Brain microvascular endothelial cell (primary cell): ENCODE results near the gene C1GALT1C1L.

Source experiments
- DNase-seq: peaks from one replicate; pipeline ENCODE4 v3.0.0-alpha.2; 2020
- H3K27ac ChIP-seq: fragments of 250-450 bp; sonication (Bioruptor Pico); 2 replicates; pipeline ENCODE4 v1.5.1; 2020; ENCODE audit warnings: mild to moderate bottlenecking, moderate library complexity
- H3K27me3 ChIP-seq: fragments of 250-450 bp; sonication (Bioruptor Pico); replicated peaks from 2 replicates; pipeline ENCODE4 v1.5.1; 2020; ENCODE audit warnings: mild to moderate bottlenecking
- H3K36me3 ChIP-seq: fragments of 250-450 bp; sonication (Bioruptor Pico); replicated peaks from 2 replicates; pipeline ENCODE4 v1.5.1; 2020; ENCODE audit warnings: mild to moderate bottlenecking
- H3K4me3 ChIP-seq: 2 replicates; pipeline ENCODE4 v1.5.1; 2011; ENCODE audit warnings: low read depth, mild to moderate bottlenecking, control low read depth, low read length, moderate library complexity
- in situ Hi-C: cut with HindIII; loops from 2 replicates; pipeline ENCODE4 v1.10.0; 2017; ENCODE audit warnings: low sequenced_read_pairs, low pct_ligation_motif_present
- TF ChIP-seq, protein P1 (sequence below): IDR thresholded peaks from 2 replicates; pipeline ENCODE4 v1.5.1; 2011; ENCODE audit warnings: low read depth, mild to moderate bottlenecking, moderate library complexity, low read length, control low read depth, inconsistent platforms; ENCODE audit errors: missing control alignments

Gene C1GALT1C1L

DNA sequence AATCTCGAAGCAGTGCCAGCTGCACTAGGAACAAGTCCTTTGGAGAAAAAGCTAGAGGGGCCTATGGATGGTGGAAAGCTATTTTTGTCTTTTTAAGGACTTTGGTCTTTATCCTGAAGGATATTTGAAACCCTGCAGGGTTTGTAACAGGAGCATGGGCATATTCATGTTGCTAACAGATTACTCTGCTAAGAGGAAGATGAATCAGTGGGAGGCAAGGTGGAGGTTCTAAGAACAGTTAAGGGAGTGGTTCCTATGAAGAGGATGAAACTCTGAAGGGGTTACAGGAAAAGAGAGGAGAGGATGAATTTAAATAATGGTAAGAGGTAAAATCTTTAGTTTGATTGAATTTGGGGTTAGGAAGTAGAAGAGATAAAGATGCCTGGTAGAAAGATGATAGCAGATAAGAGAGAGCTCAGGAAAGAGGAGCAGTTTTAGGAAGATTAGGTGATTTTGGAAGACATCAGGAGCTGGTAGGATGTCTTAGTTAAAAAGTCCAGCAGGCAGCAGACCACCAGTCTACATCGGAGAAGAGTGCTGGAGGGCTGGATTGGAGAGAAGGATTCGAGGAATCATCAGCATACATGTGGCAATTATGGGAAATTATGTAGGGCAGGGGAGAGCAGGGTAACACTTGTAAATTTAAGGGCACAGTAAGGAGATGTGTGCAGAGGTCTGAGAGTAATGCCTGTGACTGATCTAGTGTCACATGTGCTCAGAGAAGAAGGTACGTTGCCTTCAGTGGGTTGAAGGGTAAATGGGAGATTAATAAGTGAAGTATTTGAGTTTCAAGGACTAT lies 39.3 kb upstream of the C1GALT1C1L start:
- no peak for DNase-seq
- in situ Hi-C loops = no loop called here
- TF ChIP-seq, protein P1, sequence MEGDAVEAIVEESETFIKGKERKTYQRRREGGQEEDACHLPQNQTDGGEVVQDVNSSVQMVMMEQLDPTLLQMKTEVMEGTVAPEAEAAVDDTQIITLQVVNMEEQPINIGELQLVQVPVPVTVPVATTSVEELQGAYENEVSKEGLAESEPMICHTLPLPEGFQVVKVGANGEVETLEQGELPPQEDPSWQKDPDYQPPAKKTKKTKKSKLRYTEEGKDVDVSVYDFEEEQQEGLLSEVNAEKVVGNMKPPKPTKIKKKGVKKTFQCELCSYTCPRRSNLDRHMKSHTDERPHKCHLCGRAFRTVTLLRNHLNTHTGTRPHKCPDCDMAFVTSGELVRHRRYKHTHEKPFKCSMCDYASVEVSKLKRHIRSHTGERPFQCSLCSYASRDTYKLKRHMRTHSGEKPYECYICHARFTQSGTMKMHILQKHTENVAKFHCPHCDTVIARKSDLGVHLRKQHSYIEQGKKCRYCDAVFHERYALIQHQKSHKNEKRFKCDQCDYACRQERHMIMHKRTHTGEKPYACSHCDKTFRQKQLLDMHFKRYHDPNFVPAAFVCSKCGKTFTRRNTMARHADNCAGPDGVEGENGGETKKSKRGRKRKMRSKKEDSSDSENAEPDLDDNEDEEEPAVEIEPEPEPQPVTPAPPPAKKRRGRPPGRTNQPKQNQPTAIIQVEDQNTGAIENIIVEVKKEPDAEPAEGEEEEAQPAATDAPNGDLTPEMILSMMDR = no peak
- no peaks in the 10 kb centered on the region for H3K27me3 ChIP-seq
- H3K36me3 ChIP-seq = no peaks in the 10 kb centered on the region
- H3K4me3 ChIP-seq = no peak overlapping the region
- no peak overlapping the region for H3K27ac ChIP-seq

DNA sequence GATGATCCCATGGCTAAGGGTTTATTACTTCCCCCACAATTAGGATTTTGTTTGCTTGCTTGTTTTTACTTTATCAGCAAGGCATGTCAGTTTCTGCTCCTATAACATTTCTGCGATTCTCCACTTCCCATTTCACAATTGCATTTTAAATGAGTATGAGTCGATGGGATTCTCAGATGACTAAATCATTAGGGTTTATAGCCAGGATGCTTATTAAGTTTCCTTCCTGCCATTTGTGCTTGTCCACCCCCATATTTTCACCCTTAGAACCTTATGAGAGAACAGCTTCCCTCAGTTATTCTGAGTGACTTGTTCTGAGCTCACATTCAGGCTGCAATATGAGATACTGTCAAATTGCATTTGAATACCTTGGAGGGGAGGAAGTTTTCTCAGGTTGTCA lies 37.9 kb upstream of the C1GALT1C1L start:
- no peak for DNase-seq
- Histone ChIP-seq H3K27ac (no peak overlapping the region), H3K27me3 (no peaks in the 10 kb centered on the region), H3K4me3 (no peak overlapping the region), H3K36me3 (no peaks in the 10 kb centered on the region)
- in situ Hi-C loops = no loop called here
- TF ChIP-seq, protein P1 = no peak

DNA sequence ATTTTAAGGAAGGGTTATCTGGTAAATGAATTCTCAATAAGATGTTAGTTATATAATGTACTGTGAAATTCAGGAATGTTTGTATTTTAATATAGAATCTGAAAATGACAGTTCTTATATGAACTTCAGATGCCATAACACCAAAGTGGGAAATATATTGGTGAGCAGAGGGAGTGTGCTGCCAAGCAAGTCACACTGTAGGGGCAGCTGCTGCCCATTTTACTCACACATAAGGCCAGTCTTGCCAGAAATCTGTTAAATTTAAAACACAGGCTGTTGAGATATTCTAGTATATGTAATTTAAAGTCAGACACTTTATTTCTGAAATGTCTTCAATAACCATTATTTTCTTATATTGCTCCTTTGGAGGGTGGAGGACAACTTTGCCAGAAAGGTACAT lies 34.6 kb upstream of the C1GALT1C1L start:
- H3K4me3 ChIP-seq = no peak overlapping the region
- in situ Hi-C loops = no loop called here
- H3K36me3 ChIP-seq = no peaks in the 10 kb centered on the region
- no peaks in the 10 kb centered on the region for H3K27me3 ChIP-seq
- DNase-seq = no peak
- H3K27ac ChIP-seq = no peak overlapping the region
- TF ChIP-seq, protein P1 = no peak

DNA sequence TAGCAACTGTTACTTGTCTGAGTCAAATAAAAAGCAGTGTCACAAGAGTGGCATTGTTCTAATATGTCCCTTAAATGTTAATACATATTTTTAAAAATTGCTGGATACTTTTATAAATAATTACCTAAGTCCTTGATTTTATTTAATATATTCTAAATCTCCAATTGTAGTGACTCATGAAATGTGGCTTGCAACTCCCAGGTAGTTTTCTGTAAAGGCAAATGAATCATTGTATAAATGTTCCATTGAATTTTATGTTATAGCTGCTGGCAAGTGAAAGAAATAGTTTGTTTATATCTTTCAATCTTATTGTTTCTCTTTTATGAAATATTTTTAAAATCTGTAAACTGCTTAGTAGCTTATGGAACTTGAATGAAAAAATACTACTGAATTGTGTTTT lies 32.7 kb upstream of the C1GALT1C1L start:
- TF ChIP-seq, protein P1 = no peak
- Histone ChIP-seq H3K27ac (no peak overlapping the region), H3K4me3 (no peak overlapping the region), H3K36me3 (no peaks in the 10 kb centered on the region), H3K27me3 (no peaks in the 10 kb centered on the region)
- in situ Hi-C loops = no loop called here
- no peak for DNase-seq

DNA sequence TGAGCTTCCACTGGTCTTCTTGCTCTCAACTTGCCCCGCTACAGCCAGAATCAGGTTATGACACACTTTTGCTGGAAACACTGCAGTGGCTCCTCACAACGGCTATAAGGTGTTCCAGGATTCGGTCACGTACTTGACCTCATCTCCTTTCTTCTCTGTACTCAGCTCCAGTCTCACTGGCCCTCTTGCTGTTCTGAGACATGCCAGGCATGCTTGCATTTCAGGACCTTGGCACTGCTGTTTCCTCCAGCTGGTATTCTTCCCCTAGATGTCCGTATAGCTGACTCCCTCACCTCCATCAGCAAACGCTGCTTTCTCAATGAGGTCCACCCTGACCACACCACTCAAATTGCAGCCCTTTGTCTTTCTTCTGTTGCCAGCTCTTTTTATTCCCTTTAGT lies 31.9 kb upstream of the C1GALT1C1L start:
- in situ Hi-C loops = no loop called here
- H3K27ac ChIP-seq = no peak overlapping the region
- H3K27me3 ChIP-seq = no peaks in the 10 kb centered on the region
- H3K4me3 ChIP-seq = no peak overlapping the region
- no peak for DNase-seq
- H3K36me3 ChIP-seq = no peaks in the 10 kb centered on the region
- TF ChIP-seq, protein P1 = no peak
